Measurements from ENCODE around the gene PLEKHA5. TPM values are rescaled to one million over a fixed set of nuclear protein-coding genes. Genes with fewer than 3 reads are reported as not detected.

Gene PLEKHA5
- total RNA-seq, 2 donors from 2014 or later, result 53.2 to 59.4 TPM

GRCh38 chr12:19190292-19191031 is 60.9 kb downstream of the PLEKHA5 start:
- Histone ChIP-seq H3K4me1 (peaks cover 0 to 46% of the 10 kb centered on the region in 2 donors), H3K27me3 (no peaks in the 10 kb centered on the region), H3K4me3 (no peak overlapping the region), H3K36me3 (no peaks in the 10 kb centered on the region), H3K9me3 (no peaks in the 10 kb centered on the region), H3K27ac (peak overlapping the region; percentile 68 to 86)
- no peak for DNase-seq (ENCODE audit: low spot score)
- no peak for TF ChIP-seq CTCF (IDR thresholded peaks at IDR 0.05)

- H3K36me3 ChIP-seq, result no peaks in the 10 kb centered on the region
- H3K9me3 ChIP-seq, result no peaks in the 10 kb centered on the region
- no peak for DNase-seq (ENCODE audit: low spot score)
- no peaks in the 10 kb centered on the region for H3K27me3 ChIP-seq
- peaks cover 0 to 46% of the 10 kb centered on the region in 2 donors for H3K4me1 ChIP-seq
- H3K4me3 ChIP-seq, result no peak overlapping the region
- no peak for TF ChIP-seq CTCF (IDR thresholded peaks at IDR 0.05)
- H3K27ac ChIP-seq, result peak overlapping the region; percentile 68 to 86
These were observed 61.6 kb downstream of the PLEKHA5 start for GRCh38 chr12:19191089-19191488.

GRCh38 chr12:19191563-19191962 is 62.0 kb downstream of the PLEKHA5 start:
- Histone ChIP-seq H3K27ac (peak overlapping the region; percentile 68 to 86), H3K27me3 (no peaks in the 10 kb centered on the region), H3K36me3 (no peaks in the 10 kb centered on the region), H3K4me1 (peaks cover 0 to 44% of the 10 kb centered on the region in 2 donors), H3K4me3 (no peak overlapping the region), H3K9me3 (no peaks in the 10 kb centered on the region)
- no peak for TF ChIP-seq CTCF (IDR thresholded peaks at IDR 0.05)
- DNase-seq (ENCODE audit: low spot score), result no peak

GRCh38 chr12:19192710-19193109 is 63.2 kb downstream of the PLEKHA5 start:
- H3K9me3 ChIP-seq, result no peaks in the 10 kb centered on the region
- H3K27ac ChIP-seq, result peak overlapping the region; percentile 68 to 86
- peaks cover 0 to 36% of the 10 kb centered on the region in 2 donors for H3K4me1 ChIP-seq
- H3K27me3 ChIP-seq, result no peaks in the 10 kb centered on the region
- no peaks in the 10 kb centered on the region for H3K36me3 ChIP-seq
- H3K4me3 ChIP-seq, result no peak overlapping the region
- no peak for DNase-seq (ENCODE audit: low spot score)
- no peak for TF ChIP-seq CTCF (IDR thresholded peaks at IDR 0.05)

- no peak for DNase-seq (ENCODE audit: low spot score)
- Histone ChIP-seq H3K27me3 (no peaks in the 10 kb centered on the region), H3K27ac (no peak overlapping the region), H3K4me3 (no peak overlapping the region), H3K4me1 (peaks cover 0 to 31% of the 10 kb centered on the region in 2 donors), H3K36me3 (no peaks in the 10 kb centered on the region), H3K9me3 (no peaks in the 10 kb centered on the region)
- TF ChIP-seq CTCF (IDR thresholded peaks at IDR 0.05), result no peak
These were observed 65.4 kb downstream of the PLEKHA5 start for GRCh38 chr12:19194963-19195362.

Data from right atrium auricular region (tissue), 2 donors.